Mesendoderm (in vitro differentiated cells): ENCODE data around the gene ZFPM1.

Experiments
- DNase-seq: peaks from one replicate; pipeline ENCODE4 v3.0.0; 2013
- H2AK5ac ChIP-seq: 2 replicates; pipeline ENCODE4 v1.6.1; 2013; ENCODE audit warnings: low read length, inconsistent platforms
- H2BK120ac ChIP-seq: 2 replicates; pipeline ENCODE4 v1.6.1; 2013; ENCODE audit warnings: low read depth, mild to moderate bottlenecking, low read length, moderate library complexity, mixed read lengths
- H2BK15ac ChIP-seq: replicated peaks from 2 replicates; pipeline ENCODE4 v1.6.1; 2013; ENCODE audit warnings: low read depth, mild to moderate bottlenecking, moderate library complexity
- H2BK5ac ChIP-seq: 2 replicates; pipeline ENCODE4 v1.6.1; 2013; ENCODE audit warnings: low read length, inconsistent platforms
- H3K18ac ChIP-seq: 2 replicates; pipeline ENCODE4 v1.6.1; 2013; ENCODE audit warnings: mild to moderate bottlenecking, low read length, mixed read lengths
- H3K23ac ChIP-seq: one replicate; pipeline ENCODE4 v1.6.1; 2013; ENCODE audit warnings: low read length
- H3K27ac ChIP-seq: 2 replicates; pipeline ENCODE4 v1.5.1; 2013; ENCODE audit warnings: low read depth, mild to moderate bottlenecking, inconsistent platforms, low read length, moderate library complexity
- H3K27me3 ChIP-seq: 2 replicates; pipeline ENCODE4 v1.6.1; 2013; ENCODE audit warnings: low read length, control low read depth, mild to moderate bottlenecking, inconsistent platforms; ENCODE audit not compliant: insufficient read depth, poor library complexity
- H3K36me3 ChIP-seq: 2 replicates; pipeline ENCODE4 v1.6.1; 2013; ENCODE audit warnings: low read length, inconsistent platforms; ENCODE audit not compliant: control insufficient read depth, insufficient read depth
- H3K4ac ChIP-seq: one replicate; pipeline ENCODE4 v1.6.1; 2013; ENCODE audit warnings: low read depth, mild to moderate bottlenecking, low read length, moderate library complexity
- H3K4me1 ChIP-seq: 2 replicates; pipeline ENCODE4 v1.6.1; 2013; ENCODE audit warnings: low read depth, low read length, inconsistent platforms; ENCODE audit not compliant: control insufficient read depth
- H3K4me2 ChIP-seq: 2 replicates; pipeline ENCODE4 v1.6.1; 2013; ENCODE audit warnings: low read length
- H3K4me3 ChIP-seq: 2 replicates; pipeline ENCODE4 v1.5.1; 2013; ENCODE audit warnings: mild to moderate bottlenecking, low read length
- H3K56ac ChIP-seq: one replicate; pipeline ENCODE4 v1.6.1; 2013; ENCODE audit warnings: low read length
- H3K79me1 ChIP-seq: 2 replicates; pipeline ENCODE4 v1.6.1; 2013; ENCODE audit warnings: low read length, inconsistent platforms
- H3K79me2 ChIP-seq: 2 replicates; pipeline ENCODE4 v1.6.1; 2013; ENCODE audit warnings: mild to moderate bottlenecking, low read length; ENCODE audit not compliant: control insufficient read depth, insufficient read depth
- H3K9ac ChIP-seq: 2 replicates; pipeline ENCODE4 v1.6.1; 2013; ENCODE audit warnings: low read length, inconsistent platforms
- H4K5ac ChIP-seq: one replicate; pipeline ENCODE4 v1.6.1; 2013; ENCODE audit warnings: low read length
- H4K8ac ChIP-seq: one replicate; pipeline ENCODE4 v1.6.1; 2013; ENCODE audit warnings: low read depth, mild to moderate bottlenecking, control low read depth, low read length, moderate library complexity
- WGBS: extraction: QIAGEN DNeasy Blood & Tissue Kit; methylation state at CpG from one replicate; pipeline ENCODE4 v1.1.7; 2013; ENCODE audit warnings: low lambda C conversion rate, missing lambda C conversion rate; ENCODE audit not compliant: insufficient coverage; ENCODE audit errors: extremely low coverage; 5-methylcytosine and 5-hydroxymethylcytosine counted together

The ZFPM1 gene

DNA sequence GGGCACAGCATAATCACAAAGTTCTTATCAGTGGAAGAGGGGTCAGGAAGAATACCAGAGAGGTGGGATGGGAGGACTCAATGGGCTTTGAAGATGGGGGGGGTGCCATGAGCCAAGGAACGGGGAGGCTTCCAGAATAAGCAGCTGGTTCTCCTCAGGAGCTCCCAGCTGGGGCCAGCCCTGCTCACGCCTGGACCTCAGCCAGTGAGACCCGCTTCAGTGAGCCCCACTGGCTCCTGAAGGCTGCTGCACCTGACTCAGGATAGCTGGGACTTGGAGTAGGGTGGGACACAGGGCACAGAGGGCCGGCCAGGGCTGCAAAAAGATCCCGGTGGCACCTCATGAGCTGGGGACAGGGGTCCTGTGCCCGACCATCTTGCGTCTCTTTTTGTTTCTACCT lies 92.7 kb downstream of the ZFPM1 start:
- H3K27me3 ChIP-seq: peaks cover 10% of the 10 kb centered on the region
- no peak overlapping the region for H2BK5ac ChIP-seq
- H3K79me1 ChIP-seq: no peaks in the 10 kb centered on the region
- H2AK5ac ChIP-seq: no peak overlapping the region
- H2BK120ac ChIP-seq: no peak overlapping the region
- H3K36me3 ChIP-seq: no peaks in the 10 kb centered on the region
- H3K79me2 ChIP-seq: no peaks in the 10 kb centered on the region
- H4K8ac ChIP-seq: no peak overlapping the region
- no peak overlapping the region for H3K9ac ChIP-seq
- WGBS: no CpG with 5 or more reads among the region's 7 CpGs
- no peak overlapping the region for H3K56ac ChIP-seq
- no peak overlapping the region for H3K4ac ChIP-seq
- H3K27ac ChIP-seq: no peak overlapping the region
- H4K5ac ChIP-seq: no peak overlapping the region
- H3K4me2 ChIP-seq: no peak overlapping the region
- H3K18ac ChIP-seq: no peak overlapping the region
- no peak overlapping the region for H3K23ac ChIP-seq
- H2BK15ac ChIP-seq: no peak overlapping the region
- no peak for DNase-seq
- H3K4me1 ChIP-seq: no peaks in the 10 kb centered on the region
- no peak overlapping the region for H3K4me3 ChIP-seq

GRCh38 chr16:88548131-88548874 lies 95.2 kb downstream of the ZFPM1 start:
- H3K4ac ChIP-seq: no peak overlapping the region
- no peaks in the 10 kb centered on the region for H3K79me2 ChIP-seq
- no peak overlapping the region for H3K18ac ChIP-seq
- no peak overlapping the region for H3K27ac ChIP-seq
- H2BK5ac ChIP-seq: no peak overlapping the region
- H2BK120ac ChIP-seq: no peak overlapping the region
- no peaks in the 10 kb centered on the region for H3K79me1 ChIP-seq
- H3K27me3 ChIP-seq: peaks cover 10% of the 10 kb centered on the region
- no peaks in the 10 kb centered on the region for H3K36me3 ChIP-seq
- H3K4me2 ChIP-seq: no peak overlapping the region
- no peak overlapping the region for H3K4me3 ChIP-seq
- DNase-seq: no peak
- no peaks in the 10 kb centered on the region for H3K4me1 ChIP-seq
- no peak overlapping the region for H2AK5ac ChIP-seq
- H4K5ac ChIP-seq: no peak overlapping the region
- no peak overlapping the region for H2BK15ac ChIP-seq
- WGBS: no CpG with 5 or more reads among the region's 15 CpGs
- H4K8ac ChIP-seq: no peak overlapping the region
- no peak overlapping the region for H3K9ac ChIP-seq
- H3K56ac ChIP-seq: no peak overlapping the region
- H3K23ac ChIP-seq: no peak overlapping the region

- H3K4me2 ChIP-seq: no peak overlapping the region
- H3K23ac ChIP-seq: no peak overlapping the region
- H3K79me2 ChIP-seq: no peaks in the 10 kb centered on the region
- no peak overlapping the region for H3K56ac ChIP-seq
- no peak overlapping the region for H3K27ac ChIP-seq
- no peak overlapping the region for H2BK15ac ChIP-seq
- no peak overlapping the region for H3K4ac ChIP-seq
- H4K5ac ChIP-seq: no peak overlapping the region
- H2AK5ac ChIP-seq: no peak overlapping the region
- H2BK5ac ChIP-seq: no peak overlapping the region
- H4K8ac ChIP-seq: no peak overlapping the region
- H3K4me1 ChIP-seq: no peaks in the 10 kb centered on the region
- WGBS: no CpG with 5 or more reads among the region's 13 CpGs
- DNase-seq: no peak
- peaks cover 10% of the 10 kb centered on the region for H3K27me3 ChIP-seq
- H3K79me1 ChIP-seq: no peaks in the 10 kb centered on the region
- H3K18ac ChIP-seq: no peak overlapping the region
- no peaks in the 10 kb centered on the region for H3K36me3 ChIP-seq
- no peak overlapping the region for H3K4me3 ChIP-seq
- no peak overlapping the region for H3K9ac ChIP-seq
- H2BK120ac ChIP-seq: no peak overlapping the region
Observed at GRCh38 chr16:88548985-88549384, 95.9 kb downstream of the ZFPM1 start.

GRCh38 chr16:88549671-88550245 lies 96.7 kb downstream of the ZFPM1 start:
- no CpG with 5 or more reads among the region's 12 CpGs for WGBS
- Histone ChIP-seq H2BK15ac (no peak overlapping the region), H2AK5ac (no peak overlapping the region), H3K4me3 (no peak overlapping the region), H3K27me3 (peaks cover 10% of the 10 kb centered on the region), H3K27ac (no peak overlapping the region), H3K79me2 (no peaks in the 10 kb centered on the region), H3K9ac (no peak overlapping the region), H3K36me3 (no peaks in the 10 kb centered on the region), H3K79me1 (no peaks in the 10 kb centered on the region), H3K23ac (no peak overlapping the region), H3K4ac (no peak overlapping the region), H2BK120ac (no peak overlapping the region), H3K18ac (no peak overlapping the region), H2BK5ac (no peak overlapping the region), H3K4me1 (no peaks in the 10 kb centered on the region), H4K5ac (no peak overlapping the region), H3K56ac (no peak overlapping the region), H4K8ac (no peak overlapping the region), H3K4me2 (no peak overlapping the region)
- no peak for DNase-seq

GRCh38 chr16:88550246-88550661 lies 97.2 kb downstream of the ZFPM1 start:
- H3K79me1 ChIP-seq: no peaks in the 10 kb centered on the region
- H3K18ac ChIP-seq: no peak overlapping the region
- no peak overlapping the region for H3K9ac ChIP-seq
- H3K4me2 ChIP-seq: no peak overlapping the region
- no peaks in the 10 kb centered on the region for H3K4me1 ChIP-seq
- no peak overlapping the region for H2BK15ac ChIP-seq
- peaks cover 10% of the 10 kb centered on the region for H3K27me3 ChIP-seq
- no peak overlapping the region for H3K56ac ChIP-seq
- no peak overlapping the region for H4K5ac ChIP-seq
- no peak overlapping the region for H2BK5ac ChIP-seq
- no peak overlapping the region for H2BK120ac ChIP-seq
- H3K4me3 ChIP-seq: no peak overlapping the region
- no peaks in the 10 kb centered on the region for H3K36me3 ChIP-seq
- no peak overlapping the region for H4K8ac ChIP-seq
- no peaks in the 10 kb centered on the region for H3K79me2 ChIP-seq
- no peak overlapping the region for H2AK5ac ChIP-seq
- WGBS: no CpG with 5 or more reads among the region's 16 CpGs
- no peak for DNase-seq
- H3K4ac ChIP-seq: no peak overlapping the region
- no peak overlapping the region for H3K23ac ChIP-seq
- no peak overlapping the region for H3K27ac ChIP-seq

DNA sequence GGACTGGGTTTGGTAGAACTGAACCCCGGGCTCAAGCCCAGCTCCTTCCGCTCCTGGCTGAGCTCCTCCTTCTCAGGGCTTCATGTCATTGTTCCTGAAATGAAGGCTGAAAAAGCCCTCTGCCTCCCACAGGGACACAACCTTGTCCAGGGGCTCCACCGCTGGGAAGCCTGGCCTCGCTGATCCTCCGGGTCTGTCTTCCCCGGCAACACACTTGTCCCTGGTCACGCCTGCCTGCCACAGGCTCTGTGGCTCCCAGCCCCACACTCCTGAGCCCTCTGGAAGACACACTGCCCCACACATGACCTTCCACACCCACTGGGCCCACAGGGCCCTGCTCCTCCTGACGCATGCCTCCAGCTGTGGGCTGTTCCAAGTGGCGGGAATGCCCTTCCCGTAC lies 99.1 kb downstream of the ZFPM1 start:
- no CpG with 5 or more reads among the region's 10 CpGs for WGBS

More for the DNA sequence above, 99.1 kb downstream of the ZFPM1 start:
- Histone ChIP-seq H3K18ac (no peak overlapping the region), H2BK120ac (no peak overlapping the region), H3K9ac (no peak overlapping the region), H2BK5ac (no peak overlapping the region), H3K79me2 (no peaks in the 10 kb centered on the region), H3K4me1 (no peaks in the 10 kb centered on the region), H2AK5ac (no peak overlapping the region), H3K23ac (no peak overlapping the region), H3K79me1 (no peaks in the 10 kb centered on the region), H2BK15ac (no peak overlapping the region), H4K8ac (no peak overlapping the region), H3K4ac (no peak overlapping the region), H3K27ac (no peak overlapping the region), H4K5ac (no peak overlapping the region), H3K4me2 (no peak overlapping the region), H3K4me3 (no peak overlapping the region), H3K56ac (no peak overlapping the region), H3K27me3 (peaks cover 10% of the 10 kb centered on the region), H3K36me3 (no peaks in the 10 kb centered on the region)
- DNase-seq: no peak
